NCI-H226 (cell line): ENCODE measurements around the gene SMDT1.
A peak's percentile ranks its signal among the peaks of the same experiment; 100 is the strongest.

Experiments
- DNase-seq: peaks from one replicate; pipeline ENCODE4 v3.0.0-alpha.2; 2015

SMDT1 gene

GRCh38 chr22:42079319-42080251 is at the start of gene SMDT1:
SMDT1 (plus strand) TSS chr22:42079700; CDS start chr22:42079769, 69 bp downstream.
- peak; percentile 84 for DNase-seq

GRCh38 chr22:42033263-42034181 is 46.0 kb upstream of the SMDT1 start:
- no peak for DNase-seq

GRCh38 chr22:42035256-42035655 is 44.2 kb upstream of the SMDT1 start:
- no peak for DNase-seq

- DNase-seq: no peak
These were observed 40.2 kb upstream of the SMDT1 start for GRCh38 chr22:42039271-42039670.

GRCh38 chr22:42041784-42042183 is 37.7 kb upstream of the SMDT1 start:
- DNase-seq: no peak

- no peak for DNase-seq
These were observed 28.8 kb upstream of the SMDT1 start for GRCh38 chr22:42050641-42051180.

- no peak for DNase-seq
These were observed 26.7 kb upstream of the SMDT1 start for GRCh38 chr22:42052765-42053164.

- no peak for DNase-seq
These were observed 22.6 kb upstream of the SMDT1 start for GRCh38 chr22:42056757-42057511.

GRCh38 chr22:42060489-42060888 is 19.0 kb upstream of the SMDT1 start:
- DNase-seq: no peak

GRCh38 chr22:42061041-42061440 is 18.5 kb upstream of the SMDT1 start:
- no peak for DNase-seq

GRCh38 chr22:42062506-42063170 is 16.9 kb upstream of the SMDT1 start:
- no peak for DNase-seq

- DNase-seq: no peak
These were observed 14.9 kb upstream of the SMDT1 start for GRCh38 chr22:42064629-42065028.

GRCh38 chr22:42065438-42066125 is 13.9 kb upstream of the SMDT1 start:
- no peak for DNase-seq

GRCh38 chr22:42066126-42066761 is 13.3 kb upstream of the SMDT1 start:
- no peak for DNase-seq

- DNase-seq: no peak
These were observed 12.6 kb upstream of the SMDT1 start for GRCh38 chr22:42066937-42067336.

- DNase-seq: no peak
These were observed 11.7 kb upstream of the SMDT1 start for GRCh38 chr22:42067671-42068251.

- DNase-seq: no peak
These were observed 11.2 kb upstream of the SMDT1 start for GRCh38 chr22:42068291-42068690.

GRCh38 chr22:42069801-42070516 is 9.5 kb upstream of the SMDT1 start:
- no peak for DNase-seq

GRCh38 chr22:42070517-42071422 is 8.7 kb upstream of the SMDT1 start, which contains the start of gene NAGA:
NAGA (minus strand) TSS chr22:42070812; CDS start chr22:42070297, 515 bp downstream.
- peak; percentile 85 for DNase-seq
